Neuronal stem cell (in vitro differentiated cells): Measurements from ENCODE around the gene BMPER.

Experiments used
- DNase-seq: peaks from one replicate; pipeline ENCODE4 v3.0.0-alpha.2; 2013; ENCODE audit warnings: low spot score
- H2AFZ ChIP-seq: one replicate; pipeline ENCODE4 v1.6.1; 2013; ENCODE audit warnings: mild to moderate bottlenecking, low read length, inconsistent platforms
- H2AK5ac ChIP-seq: 2 replicates; pipeline ENCODE4 v1.6.1; 2013; ENCODE audit warnings: low read depth, mild to moderate bottlenecking, inconsistent platforms, low read length, moderate library complexity, mixed read lengths
- H2BK120ac ChIP-seq: 2 replicates; pipeline ENCODE4 v1.6.1; 2013; ENCODE audit warnings: low read depth, mild to moderate bottlenecking, inconsistent platforms, low read length, moderate library complexity, mixed read lengths
- H2BK12ac ChIP-seq: one replicate; pipeline ENCODE4 v1.6.1; 2013; ENCODE audit warnings: low read length, inconsistent platforms
- H2BK15ac ChIP-seq: 2 replicates; pipeline ENCODE4 v1.6.1; 2013; ENCODE audit warnings: mild to moderate bottlenecking, low read length, inconsistent platforms, mixed read lengths
- H2BK5ac ChIP-seq: one replicate; pipeline ENCODE4 v1.6.1; 2013; ENCODE audit warnings: inconsistent platforms, mild to moderate bottlenecking, low read length, moderate library complexity
- H3K14ac ChIP-seq: one replicate; pipeline ENCODE4 v1.6.1; 2013; ENCODE audit warnings: low read length, inconsistent platforms
- H3K18ac ChIP-seq: 2 replicates; pipeline ENCODE4 v1.6.1; 2013; ENCODE audit warnings: low read length, inconsistent platforms
- H3K23ac ChIP-seq: 2 replicates; pipeline ENCODE4 v1.6.1; 2013; ENCODE audit warnings: low read depth, mild to moderate bottlenecking, mixed read lengths, low read length, inconsistent platforms; ENCODE audit not compliant: poor library complexity
- H3K27ac ChIP-seq: replicated peaks from 3 replicates; pipeline ENCODE4 v1.5.1; 2013; ENCODE audit warnings: low read length, inconsistent platforms
- H3K27me3 ChIP-seq, 3 experiments: 2 replicates each; pipeline ENCODE4 v1.6.1; 2013; ENCODE audit warnings: low read length in 3 of 3, mild to moderate bottlenecking in 2 of 3, inconsistent platforms in 1 of 3, low read depth in 1 of 3, mixed read lengths in 1 of 3, moderate library complexity in 1 of 3; ENCODE audit not compliant: control insufficient read depth in 3 of 3, insufficient read depth in 3 of 3
- H3K36me3 ChIP-seq, 2 donors: replicated peaks in 1 of 2; 2 replicates each; pipeline ENCODE4 v1.6.1; 2013; ENCODE audit warnings: low read length in 2 of 2; ENCODE audit not compliant: control insufficient read depth in 2 of 2, insufficient read depth in 2 of 2
- H3K4ac ChIP-seq: 2 replicates; pipeline ENCODE4 v1.6.1; 2013; ENCODE audit warnings: inconsistent platforms, mild to moderate bottlenecking, low read length, moderate library complexity
- H3K4me1 ChIP-seq, 2 donors: 1 replicate in 1 of 2; 2 replicates in 1 of 2; pipeline ENCODE4 v1.6.1; 2013; ENCODE audit warnings: low read length in 2 of 2, low read depth in 1 of 2; ENCODE audit not compliant: control insufficient read depth in 2 of 2, insufficient read depth in 1 of 2
- H3K4me2 ChIP-seq: one replicate; pipeline ENCODE4 v1.6.1; 2013; ENCODE audit warnings: mild to moderate bottlenecking, low read length, inconsistent platforms; ENCODE audit not compliant: insufficient read depth, poor library complexity, severe bottlenecking
- H3K4me3 ChIP-seq, 2 donors: 2 replicates each; pipeline ENCODE4 v1.5.1; 2013; ENCODE audit warnings: low read length in 2 of 2, mild to moderate bottlenecking in 2 of 2, inconsistent platforms in 1 of 2, moderate library complexity in 1 of 2
- H3K79me1 ChIP-seq: one replicate; pipeline ENCODE4 v1.6.1; 2013; ENCODE audit warnings: low read depth, mild to moderate bottlenecking, inconsistent platforms, low read length, moderate library complexity
- H3K9ac ChIP-seq: one replicate; pipeline ENCODE4 v1.6.1; 2013; ENCODE audit warnings: mild to moderate bottlenecking, low read depth, low read length, inconsistent platforms; ENCODE audit not compliant: poor library complexity
- H3K9me3 ChIP-seq, 2 donors: replicated peaks in 1 of 2; 2 replicates each; pipeline versions ENCODE3 to v1.6.1; 2013; ENCODE audit warnings: low read length in 2 of 2, mild to moderate bottlenecking in 2 of 2, inconsistent platforms in 1 of 2, low read depth in 1 of 2, mixed read lengths in 1 of 2, moderate library complexity in 1 of 2; ENCODE audit not compliant: control insufficient read depth in 2 of 2, insufficient read depth in 1 of 2
- H4K8ac ChIP-seq: one replicate; pipeline ENCODE4 v1.6.1; 2013; ENCODE audit warnings: low read depth, mild to moderate bottlenecking, inconsistent platforms, low read length, moderate library complexity
- H4K91ac ChIP-seq: one replicate; pipeline ENCODE4 v1.6.1; 2013; ENCODE audit warnings: low read length, low read depth, mild to moderate bottlenecking, inconsistent platforms; ENCODE audit not compliant: poor library complexity
- WGBS, 2 donors: extraction: QIAGEN DNeasy Blood & Tissue Kit; methylation state at CpG; one replicate each; pipeline ENCODE4 v1.1.7; 2013; ENCODE audit warnings: missing lambda C conversion rate in 2 of 2, mixed read lengths in 1 of 2; ENCODE audit not compliant: insufficient read length in 2 of 2, insufficient replicate concordance in 1 of 2; ENCODE audit errors: extremely low coverage in 2 of 2; 5-methylcytosine and 5-hydroxymethylcytosine counted together

The BMPER gene

GRCh38 chr7:33869176-33869575 lies 36.2 kb upstream of the BMPER start:
- WGBS, 2 donors: no CpG with 5 or more reads among the region's 5 CpGs
- H2BK120ac ChIP-seq: no peak overlapping the region
- H3K4me1 ChIP-seq: peaks cover 0 to 12% of the 10 kb centered on the region in 2 donors
- no peaks in the 10 kb centered on the region for H3K79me1 ChIP-seq
- no peak overlapping the region for H3K14ac ChIP-seq
- H3K9ac ChIP-seq: no peak overlapping the region
- H3K4ac ChIP-seq: no peak overlapping the region
- no peak for DNase-seq
- no peaks in the 10 kb centered on the region for H3K36me3 ChIP-seq
- H2AK5ac ChIP-seq: no peak overlapping the region
- H2BK15ac ChIP-seq: no peak overlapping the region
- H4K91ac ChIP-seq: no peak overlapping the region
- no peak overlapping the region for H3K23ac ChIP-seq
- H3K4me2 ChIP-seq: no peak overlapping the region
- no peak overlapping the region for H4K8ac ChIP-seq
- no peak overlapping the region for H3K4me3 ChIP-seq
- no peaks in the 10 kb centered on the region for H3K9me3 ChIP-seq
- no peak overlapping the region for H2AFZ ChIP-seq
- no peak overlapping the region for H2BK5ac ChIP-seq
- H3K27ac ChIP-seq: no peak overlapping the region
- no peak overlapping the region for H3K18ac ChIP-seq
- H2BK12ac ChIP-seq: no peak overlapping the region
- no peaks in the 10 kb centered on the region for H3K27me3 ChIP-seq

GRCh38 chr7:33870120-33870519 lies 35.2 kb upstream of the BMPER start:
- H3K9me3 ChIP-seq: no peaks in the 10 kb centered on the region

GRCh38 chr7:33872870-33873269 lies 32.5 kb upstream of the BMPER start:
- Histone ChIP-seq H3K27ac (peak overlapping the region; percentile 78), H3K4me2 (no peak overlapping the region)

More at GRCh38 chr7:33870120-33870519, 35.2 kb upstream of the BMPER start:
- Histone ChIP-seq H3K4me1 (peaks cover 0 to 15% of the 10 kb centered on the region in 2 donors), H3K4me3 (no peak overlapping the region), H2AFZ (no peak overlapping the region), H3K18ac (no peak overlapping the region), H3K27me3 (no peaks in the 10 kb centered on the region), H3K36me3 (no peaks in the 10 kb centered on the region), H3K4ac (no peak overlapping the region), H4K8ac (no peak overlapping the region), H4K91ac (no peak overlapping the region), H3K4me2 (no peak overlapping the region), H2AK5ac (no peak overlapping the region), H3K27ac (no peak overlapping the region), H2BK120ac (no peak overlapping the region), H2BK15ac (no peak overlapping the region), H2BK12ac (no peak overlapping the region), H3K9ac (no peak overlapping the region), H3K14ac (no peak overlapping the region), H3K23ac (no peak overlapping the region), H3K79me1 (no peaks in the 10 kb centered on the region), H2BK5ac (no peak overlapping the region)
- no peak for DNase-seq
- no CpG with 5 or more reads among the region's 3 CpGs for WGBS, 2 donors

GRCh38 chr7:33873518-33873917 lies 31.8 kb upstream of the BMPER start:
- H3K23ac ChIP-seq: no peak overlapping the region
- no peaks in the 10 kb centered on the region for H3K27me3 ChIP-seq
- no peak overlapping the region for H2BK15ac ChIP-seq
- no peak overlapping the region for H4K91ac ChIP-seq
- no peak overlapping the region for H3K18ac ChIP-seq
- no peak overlapping the region for H2AK5ac ChIP-seq
- no peak overlapping the region for H4K8ac ChIP-seq
- no peak overlapping the region for H2BK120ac ChIP-seq
- no peak overlapping the region for H3K4ac ChIP-seq
- H3K4me3 ChIP-seq: no peak overlapping the region
- peaks cover 0 to 15% of the 10 kb centered on the region in 2 donors for H3K4me1 ChIP-seq
- peak overlapping the region; percentile 78 for H3K27ac ChIP-seq
- no peak overlapping the region for H2AFZ ChIP-seq
- H2BK5ac ChIP-seq: no peak overlapping the region
- peak; percentile 44 for DNase-seq
- H3K79me1 ChIP-seq: no peaks in the 10 kb centered on the region
- H3K14ac ChIP-seq: no peak overlapping the region
- WGBS, 2 donors: no CpG with 5 or more reads among the region's 1 CpG
- no peak overlapping the region for H3K9ac ChIP-seq
- no peaks in the 10 kb centered on the region for H3K36me3 ChIP-seq
- no peak overlapping the region for H2BK12ac ChIP-seq
- no peaks in the 10 kb centered on the region for H3K9me3 ChIP-seq
- H3K4me2 ChIP-seq: no peak overlapping the region

More at GRCh38 chr7:33872870-33873269, 32.5 kb upstream of the BMPER start:
- Histone ChIP-seq H2BK5ac (no peak overlapping the region), H2BK120ac (no peak overlapping the region), H2BK15ac (no peak overlapping the region), H3K23ac (no peak overlapping the region), H3K4ac (no peak overlapping the region), H3K9me3 (no peaks in the 10 kb centered on the region), H4K8ac (no peak overlapping the region), H3K4me3 (no peak overlapping the region), H3K9ac (no peak overlapping the region), H2AFZ (no peak overlapping the region), H3K14ac (no peak overlapping the region), H4K91ac (no peak overlapping the region), H3K79me1 (no peaks in the 10 kb centered on the region), H3K27me3 (no peaks in the 10 kb centered on the region), H3K36me3 (no peaks in the 10 kb centered on the region), H3K4me1 (peaks cover 0 to 15% of the 10 kb centered on the region in 2 donors), H2BK12ac (no peak overlapping the region), H2AK5ac (no peak overlapping the region), H3K18ac (no peak overlapping the region)
- WGBS, 2 donors: no CpG with 5 or more reads among the region's 4 CpGs
- no peak for DNase-seq
